MM.1S (cell line): ENCODE results near the gene FOXP1.

Experiments used
- DNase-seq: peaks from one replicate; pipeline ENCODE4 v3.0.0-alpha.2; 2015
- H2AFZ ChIP-seq: fragments of 300-600 bp; sonication (generic); 2 replicates; pipeline ENCODE4 v1.6.0; 2016; ENCODE audit warnings: antibody characterized with exemption, low read length
- H3F3A ChIP-seq: fragments of 300-600 bp; sonication (generic); 2 replicates; pipeline ENCODE4 v1.6.1; 2016; ENCODE audit warnings: mild to moderate bottlenecking, antibody characterized with exemption, low read length, moderate library complexity, mixed read lengths; ENCODE audit not compliant: insufficient read depth
- H3K27ac ChIP-seq: fragments of 300-600 bp; sonication (generic); 2 replicates; pipeline ENCODE4 v1.5.1; 2016; ENCODE audit warnings: mild to moderate bottlenecking, low read length
- H3K27me3 ChIP-seq: fragments of 300-600 bp; sonication (generic); replicated peaks from 2 replicates; pipeline ENCODE4 v1.6.0; 2016; ENCODE audit warnings: low read length; ENCODE audit not compliant: insufficient read depth
- H3K36me3 ChIP-seq: fragments of 300-600 bp; sonication (generic); replicated peaks from 2 replicates; pipeline ENCODE4 v1.6.1; 2016; ENCODE audit warnings: mild to moderate bottlenecking, low read length, mixed read lengths; ENCODE audit not compliant: insufficient read depth
- H3K4me1 ChIP-seq: fragments of 300-600 bp; sonication (generic); 2 replicates; pipeline ENCODE4 v1.6.1; 2016; ENCODE audit warnings: low read length, mixed read lengths
- H3K4me2 ChIP-seq: fragments of 300-600 bp; sonication (generic); 2 replicates; pipeline ENCODE4 v1.6.0; 2016; ENCODE audit warnings: low read depth, low read length
- H3K4me3 ChIP-seq: fragments of 300-600 bp; sonication (generic); 2 replicates; pipeline ENCODE4 v1.5.1; 2016; ENCODE audit warnings: low read length, mixed read lengths
- H3K79me2 ChIP-seq: fragments of 300-600 bp; sonication (generic); 2 replicates; pipeline ENCODE4 v1.6.1; 2016; ENCODE audit warnings: mixed run types, low read length, mixed read lengths
- H3K9ac ChIP-seq: fragments of 300-600 bp; sonication (generic); 2 replicates; pipeline ENCODE4 v1.6.1; 2016; ENCODE audit warnings: low read length, mixed read lengths
- H3K9me2 ChIP-seq: fragments of 300-600 bp; sonication (generic); replicated peaks from 2 replicates; pipeline ENCODE4 v1.6.1; 2016; ENCODE audit warnings: mild to moderate bottlenecking, low read length, mixed read lengths; ENCODE audit not compliant: insufficient read depth
- H3K9me3 ChIP-seq: fragments of 300-600 bp; sonication (generic); replicated peaks from 2 replicates; pipeline ENCODE4 v1.6.1; 2016; ENCODE audit warnings: mild to moderate bottlenecking, low read length, mixed read lengths; ENCODE audit not compliant: insufficient read depth
- H4K20me1 ChIP-seq: fragments of 300-600 bp; sonication (generic); 2 replicates; pipeline ENCODE4 v1.6.1; 2016; ENCODE audit warnings: mild to moderate bottlenecking, low read length, moderate library complexity, mixed read lengths; ENCODE audit not compliant: insufficient read depth
- EZH2 ChIP-seq: fragments of 300-600 bp; sonication (generic); optimal IDR thresholded peaks from 2 replicates; pipeline ENCODE3; 2017; ENCODE audit warnings: low read depth, mild to moderate bottlenecking, antibody characterized with exemption, low read length, mixed read lengths
- EZH2phosphoT487 ChIP-seq: fragments of 300-600 bp; sonication (generic); IDR thresholded peaks from 2 replicates; pipeline ENCODE4 v1.6.1; 2018; ENCODE audit warnings: antibody characterized with exemption, low read length
- TF ChIP-seq, protein P1 (sequence below): fragments of 300-600 bp; sonication (generic); IDR thresholded peaks from 2 replicates; pipeline ENCODE4 v1.5.1; 2016; ENCODE audit warnings: antibody characterized with exemption, low read length, mixed read lengths

Gene FOXP1

DNA sequence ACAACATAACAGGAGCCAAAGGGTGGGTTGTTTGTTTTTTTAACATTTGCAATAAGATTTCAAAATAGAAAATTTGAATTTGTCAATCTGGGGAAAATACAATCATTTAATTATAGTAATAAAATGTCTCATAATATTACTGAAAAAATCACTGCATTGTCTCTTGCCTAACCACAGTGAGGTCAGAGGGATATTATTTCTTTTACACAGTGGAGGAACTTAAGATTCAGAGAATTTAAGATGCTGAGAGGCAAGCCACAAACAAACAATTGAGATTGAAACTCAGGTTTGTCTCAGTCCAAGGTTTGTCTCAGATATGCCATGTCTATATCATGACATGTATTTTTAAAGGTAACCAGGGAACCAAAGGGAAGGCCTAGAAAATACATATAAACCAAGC lies 428.7 kb downstream of the FOXP1 start:
- no peak overlapping the region for H2AFZ ChIP-seq
- H3K4me3 ChIP-seq = no peak overlapping the region
- TF ChIP-seq, protein P1, sequence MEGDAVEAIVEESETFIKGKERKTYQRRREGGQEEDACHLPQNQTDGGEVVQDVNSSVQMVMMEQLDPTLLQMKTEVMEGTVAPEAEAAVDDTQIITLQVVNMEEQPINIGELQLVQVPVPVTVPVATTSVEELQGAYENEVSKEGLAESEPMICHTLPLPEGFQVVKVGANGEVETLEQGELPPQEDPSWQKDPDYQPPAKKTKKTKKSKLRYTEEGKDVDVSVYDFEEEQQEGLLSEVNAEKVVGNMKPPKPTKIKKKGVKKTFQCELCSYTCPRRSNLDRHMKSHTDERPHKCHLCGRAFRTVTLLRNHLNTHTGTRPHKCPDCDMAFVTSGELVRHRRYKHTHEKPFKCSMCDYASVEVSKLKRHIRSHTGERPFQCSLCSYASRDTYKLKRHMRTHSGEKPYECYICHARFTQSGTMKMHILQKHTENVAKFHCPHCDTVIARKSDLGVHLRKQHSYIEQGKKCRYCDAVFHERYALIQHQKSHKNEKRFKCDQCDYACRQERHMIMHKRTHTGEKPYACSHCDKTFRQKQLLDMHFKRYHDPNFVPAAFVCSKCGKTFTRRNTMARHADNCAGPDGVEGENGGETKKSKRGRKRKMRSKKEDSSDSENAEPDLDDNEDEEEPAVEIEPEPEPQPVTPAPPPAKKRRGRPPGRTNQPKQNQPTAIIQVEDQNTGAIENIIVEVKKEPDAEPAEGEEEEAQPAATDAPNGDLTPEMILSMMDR = no peak
- TF ChIP-seq EZH2 = no peak
- no peak for TF ChIP-seq EZH2phosphoT487
- H3K9me2 ChIP-seq = no peaks in the 10 kb centered on the region
- DNase-seq = no peak
- H3K27me3 ChIP-seq = no peaks in the 10 kb centered on the region
- no peaks in the 10 kb centered on the region for H3K36me3 ChIP-seq
- H3K4me1 ChIP-seq = no peaks in the 10 kb centered on the region
- H3K9me3 ChIP-seq = no peaks in the 10 kb centered on the region
- H3F3A ChIP-seq = no peaks in the 10 kb centered on the region
- no peak overlapping the region for H3K9ac ChIP-seq
- H3K4me2 ChIP-seq = no peak overlapping the region
- H3K27ac ChIP-seq = no peak overlapping the region
- no peaks in the 10 kb centered on the region for H3K79me2 ChIP-seq
- H4K20me1 ChIP-seq = no peaks in the 10 kb centered on the region

DNA sequence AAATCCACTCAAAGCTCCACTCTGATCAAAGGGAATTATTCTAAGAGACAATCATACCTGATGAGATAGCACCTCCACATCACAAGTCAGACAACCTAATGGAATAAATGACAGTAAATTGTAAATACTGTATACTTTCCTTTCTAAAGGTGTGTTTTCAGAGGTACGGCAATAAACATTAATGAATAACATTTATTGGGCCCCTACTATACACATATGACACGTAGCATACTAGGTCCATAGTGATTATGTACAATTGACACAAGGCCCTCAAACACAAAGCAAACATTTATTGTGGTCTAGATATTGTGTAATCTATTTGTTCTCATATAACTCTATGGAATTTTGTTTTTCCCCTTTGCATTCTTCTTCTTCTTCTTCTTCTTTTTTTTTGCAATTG lies 429.8 kb downstream of the FOXP1 start:
- Histone ChIP-seq H3K79me2 (no peaks in the 10 kb centered on the region), H3K9me3 (no peaks in the 10 kb centered on the region), H3K4me2 (no peak overlapping the region), H3K27me3 (no peaks in the 10 kb centered on the region), H3K4me1 (no peaks in the 10 kb centered on the region), H4K20me1 (no peaks in the 10 kb centered on the region), H3K27ac (no peak overlapping the region), H3K36me3 (no peaks in the 10 kb centered on the region), H3K9ac (no peak overlapping the region), H3F3A (no peaks in the 10 kb centered on the region), H3K9me2 (no peaks in the 10 kb centered on the region), H3K4me3 (no peak overlapping the region), H2AFZ (no peak overlapping the region)
- no peak for DNase-seq
- TF ChIP-seq, protein P1 = no peak
- TF ChIP-seq EZH2phosphoT487 (no peak), EZH2 (no peak)

DNA sequence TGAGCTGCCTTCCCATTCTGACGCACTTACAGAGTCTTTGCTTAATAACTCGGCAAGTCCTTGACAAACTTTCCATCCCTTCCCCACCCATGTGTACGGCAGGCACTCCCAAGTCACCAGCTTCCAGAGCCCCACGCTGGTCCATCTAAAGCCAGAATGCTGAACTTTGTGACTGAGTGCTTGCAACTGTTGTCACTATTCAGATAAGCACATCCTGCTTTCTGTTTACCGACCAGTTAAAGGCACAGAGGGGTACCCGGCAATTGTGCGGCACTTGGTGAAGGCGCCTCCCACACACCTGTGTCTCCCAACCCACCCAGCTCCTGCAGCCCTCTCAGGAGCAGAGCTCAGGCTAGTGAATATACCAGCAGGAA lies 430.6 kb downstream of the FOXP1 start:
- Histone ChIP-seq H3K4me2 (no peak overlapping the region), H3K4me1 (no peaks in the 10 kb centered on the region), H3K27ac (no peak overlapping the region), H3K27me3 (no peaks in the 10 kb centered on the region), H3K4me3 (no peak overlapping the region), H3K36me3 (no peaks in the 10 kb centered on the region), H2AFZ (no peak overlapping the region), H4K20me1 (no peaks in the 10 kb centered on the region), H3F3A (no peaks in the 10 kb centered on the region), H3K9me2 (no peaks in the 10 kb centered on the region), H3K9me3 (no peaks in the 10 kb centered on the region), H3K79me2 (no peaks in the 10 kb centered on the region), H3K9ac (no peak overlapping the region)
- TF ChIP-seq EZH2phosphoT487 = no peak
- TF ChIP-seq, protein P1 = no peak
- no peak for TF ChIP-seq EZH2
- no peak for DNase-seq
